HG03064 (cell line): ENCODE measurements around the gene PHOSPHO1.
"Not testable (repeated sequence)": the region's sequence is repeated elsewhere in the genome, so short reads cannot be mapped to it uniquely, and the experiment has no call there.

Experiments used
- ATAC-seq: cut with Tn5 transposase; IDR thresholded peaks from one replicate; pipeline ENCODE4 v1.9.1; 2021; ENCODE audit warnings: low read depth; ENCODE audit not compliant: unreplicated experiment

PHOSPHO1 gene, protein sequence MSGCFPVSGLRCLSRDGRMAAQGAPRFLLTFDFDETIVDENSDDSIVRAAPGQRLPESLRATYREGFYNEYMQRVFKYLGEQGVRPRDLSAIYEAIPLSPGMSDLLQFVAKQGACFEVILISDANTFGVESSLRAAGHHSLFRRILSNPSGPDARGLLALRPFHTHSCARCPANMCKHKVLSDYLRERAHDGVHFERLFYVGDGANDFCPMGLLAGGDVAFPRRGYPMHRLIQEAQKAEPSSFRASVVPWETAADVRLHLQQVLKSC

DNA sequence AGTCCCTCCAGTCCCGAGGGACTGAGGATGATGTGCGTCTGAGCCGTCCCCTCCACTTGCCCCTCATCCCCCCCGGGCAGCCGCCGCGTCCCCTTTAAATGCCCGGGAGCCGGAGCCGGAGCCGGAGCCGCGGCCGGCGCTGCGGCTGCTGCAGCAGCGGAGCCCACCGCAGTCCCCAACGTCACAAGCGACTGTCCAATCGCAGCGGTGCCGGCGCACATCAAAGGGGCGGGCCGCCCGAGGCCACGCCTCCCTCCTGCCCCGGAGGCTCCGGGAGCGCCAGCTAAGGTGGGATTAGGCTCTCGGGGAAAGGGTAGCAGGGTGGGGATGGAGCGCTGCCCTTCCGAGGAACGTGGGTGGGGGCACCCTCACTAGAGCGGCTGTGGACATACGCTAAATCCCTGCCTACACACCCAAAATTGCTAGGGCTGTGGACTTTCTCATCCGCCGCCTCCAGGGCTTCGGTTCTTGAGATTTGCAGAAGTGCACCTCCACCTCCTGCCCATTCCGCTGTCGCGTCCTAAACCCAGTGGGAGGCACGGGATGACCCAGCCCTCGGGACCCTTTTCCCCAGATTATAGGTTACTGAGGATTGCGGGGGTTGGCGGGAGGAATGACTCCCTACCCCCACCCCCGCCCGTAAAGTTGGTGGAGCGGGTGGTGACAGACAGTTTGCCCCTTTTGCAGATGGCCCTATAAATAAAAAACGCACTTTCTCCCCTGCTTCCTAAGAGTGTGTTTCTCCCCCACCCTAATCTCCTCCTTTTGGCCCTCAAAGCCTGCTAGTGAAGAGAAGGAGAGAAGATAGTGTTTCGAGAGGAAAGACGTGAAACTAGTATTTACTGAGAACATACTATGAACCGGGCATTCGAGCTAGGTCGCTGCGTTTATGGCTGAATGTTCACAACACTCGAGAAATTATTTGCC lies at the start of gene PHOSPHO1:
TSS of gene PHOSPHO1 (minus strand) at position 152 of the 927 bp plus-strand sequence. CDS start 4,096 bp downstream, outside the sequence.
- ATAC-seq, result peak; percentile 73

DNA sequence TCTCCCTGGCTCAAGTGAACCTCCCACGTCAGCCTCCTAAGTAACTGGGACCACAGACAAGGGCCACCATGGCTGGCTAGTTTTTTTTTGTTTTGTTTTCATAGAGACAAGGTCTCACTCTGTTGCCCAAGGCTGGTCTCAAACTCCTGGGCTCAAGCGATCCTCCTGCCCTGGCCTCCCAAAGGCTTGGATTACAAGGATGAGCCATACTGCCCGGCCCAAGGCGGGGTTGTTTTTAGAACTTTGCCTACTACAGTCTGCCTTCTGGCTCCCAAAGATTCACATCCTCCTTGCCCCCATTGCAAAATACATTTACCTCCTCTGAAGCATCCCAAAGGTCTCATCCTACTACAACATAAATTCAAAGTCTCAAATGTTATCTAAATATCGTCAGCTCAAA lies 49.5 kb upstream of the PHOSPHO1 start:
- ATAC-seq, result no peak

DNA sequence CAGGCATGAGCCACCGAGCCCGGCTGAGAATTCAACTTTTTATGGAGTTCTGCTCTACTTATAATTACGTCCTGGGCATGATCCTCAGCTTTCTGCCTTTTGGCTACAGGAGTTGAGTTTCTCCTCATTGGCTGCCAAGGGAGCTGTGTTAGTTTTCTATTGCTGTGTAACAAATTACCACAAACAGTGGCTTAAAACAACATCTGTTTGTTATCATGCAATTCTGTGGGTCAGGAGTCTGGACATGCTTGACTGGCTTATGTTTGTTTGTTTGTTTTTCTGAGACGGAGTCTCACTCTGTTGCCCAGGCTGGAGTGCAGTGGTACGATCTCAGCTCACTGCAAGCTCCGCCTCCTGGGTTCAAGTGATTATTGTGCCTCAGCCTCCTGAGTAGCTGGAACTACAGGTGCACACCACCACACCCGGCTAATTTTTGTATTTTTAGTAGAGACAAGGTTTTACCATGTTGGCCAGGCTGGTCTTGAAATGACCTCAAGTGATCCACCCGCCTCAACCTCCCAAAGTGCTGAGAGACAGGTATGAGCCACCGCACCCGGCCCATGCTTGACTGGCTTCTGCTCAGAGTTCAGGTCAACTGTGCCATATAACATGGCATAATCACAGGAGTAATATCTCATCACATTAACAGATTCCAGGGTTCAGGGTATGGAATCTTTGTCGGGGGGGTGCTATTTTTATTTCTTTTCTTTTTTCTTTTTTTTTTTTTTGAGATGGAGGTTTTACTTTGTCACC lies 48.9 kb upstream of the PHOSPHO1 start:
- not testable (repeated sequence) for ATAC-seq

DNA sequence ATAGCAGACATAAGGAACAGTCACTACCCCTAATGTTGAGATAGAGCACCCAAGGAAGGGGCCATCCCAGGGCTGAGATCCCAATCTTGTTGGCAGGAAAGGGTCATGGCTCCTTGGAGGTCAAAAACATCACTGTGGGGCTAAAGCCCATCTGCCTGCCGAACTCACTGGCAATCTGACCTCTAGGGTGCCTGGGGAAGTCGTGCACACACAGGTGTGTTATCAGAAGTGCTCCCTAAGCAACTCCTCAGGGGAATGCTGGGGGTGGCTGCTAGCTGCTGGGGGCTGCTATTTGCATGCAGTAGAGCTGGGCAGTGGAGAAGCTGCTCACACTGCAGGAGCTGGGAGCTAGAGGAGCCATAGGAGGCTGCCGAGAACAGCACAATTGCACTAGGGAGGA lies 47.5 kb upstream of the PHOSPHO1 start:
- no peak for ATAC-seq

DNA sequence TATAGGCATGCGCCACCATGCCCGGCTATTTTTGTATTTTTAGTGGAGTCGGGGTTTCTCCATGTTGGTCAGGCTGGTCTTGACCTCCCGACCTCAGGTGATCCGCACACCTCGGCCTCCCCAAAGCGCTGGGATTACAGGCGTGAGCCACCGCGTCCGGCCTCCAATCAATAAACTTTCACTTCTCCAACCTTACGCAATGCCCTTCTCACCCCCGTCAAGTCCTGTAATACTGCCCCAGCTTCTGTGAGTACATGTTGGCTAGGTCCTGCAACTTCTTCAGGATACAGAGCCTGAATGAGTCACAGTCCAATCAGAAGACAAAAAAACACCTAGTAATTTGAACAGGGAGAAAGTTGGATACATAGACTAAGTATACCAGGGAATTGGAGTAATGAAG lies 47.1 kb upstream of the PHOSPHO1 start:
- no peak for ATAC-seq

DNA sequence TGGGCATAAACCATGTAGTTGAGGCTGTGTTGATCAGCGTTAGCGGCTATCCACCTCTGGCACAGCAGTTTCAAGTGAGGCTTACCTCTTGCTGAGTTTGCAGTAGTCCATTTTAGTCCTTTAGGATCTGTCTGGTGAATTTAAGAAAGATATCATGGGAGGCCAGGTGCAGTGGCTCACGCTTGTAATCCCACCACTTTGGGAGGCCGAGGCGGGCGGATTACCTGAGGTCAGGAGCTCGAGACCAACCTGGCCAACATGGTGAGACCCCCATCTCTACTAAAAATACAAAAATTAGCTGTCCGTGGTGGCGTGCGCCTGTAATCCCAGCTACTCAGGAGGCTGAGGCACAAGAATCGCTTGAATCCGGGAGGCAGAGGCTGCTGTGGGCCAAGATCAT lies 45.4 kb upstream of the PHOSPHO1 start:
- ATAC-seq, result not testable (repeated sequence)

DNA sequence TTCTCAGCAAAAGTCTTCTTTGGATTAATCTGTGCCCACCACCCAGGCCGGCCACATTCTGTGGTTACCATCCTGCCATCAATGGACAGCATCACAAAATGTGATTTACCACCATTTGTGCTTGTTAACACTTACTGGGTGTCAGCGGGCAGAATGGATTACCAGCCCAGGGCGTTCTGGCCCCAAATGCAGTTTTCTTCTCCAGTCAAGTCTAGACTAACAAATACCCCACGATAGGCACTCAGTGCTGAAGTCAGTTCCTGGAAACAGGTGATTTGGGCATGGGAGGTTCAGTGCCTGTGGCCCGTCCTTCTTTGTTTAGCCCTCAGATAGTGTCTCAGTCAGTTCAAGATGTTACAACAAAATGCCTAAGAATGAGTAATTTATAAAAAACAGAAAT lies 38.8 kb upstream of the PHOSPHO1 start:
- no peak for ATAC-seq

DNA sequence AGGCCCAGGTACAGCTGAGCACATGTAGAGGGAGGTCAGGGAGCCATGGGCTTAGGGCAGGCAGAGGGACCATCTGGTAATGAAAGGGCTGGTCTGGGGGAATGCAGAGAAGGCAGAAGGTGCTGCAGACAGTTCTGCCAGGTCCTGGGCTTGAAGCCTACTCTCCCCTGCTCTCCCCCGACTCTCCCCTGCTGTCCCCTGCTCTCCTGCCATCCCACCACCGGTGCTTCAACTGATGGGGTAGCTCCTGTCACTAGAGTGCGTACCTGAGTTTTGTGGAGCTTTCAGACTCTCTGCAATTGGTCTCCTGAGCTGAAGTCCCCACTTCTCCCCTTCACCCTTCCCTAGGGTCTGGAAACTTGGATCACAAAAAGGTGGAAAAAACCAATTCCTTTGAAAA lies 37.3 kb upstream of the PHOSPHO1 start:
- no peak for ATAC-seq

DNA sequence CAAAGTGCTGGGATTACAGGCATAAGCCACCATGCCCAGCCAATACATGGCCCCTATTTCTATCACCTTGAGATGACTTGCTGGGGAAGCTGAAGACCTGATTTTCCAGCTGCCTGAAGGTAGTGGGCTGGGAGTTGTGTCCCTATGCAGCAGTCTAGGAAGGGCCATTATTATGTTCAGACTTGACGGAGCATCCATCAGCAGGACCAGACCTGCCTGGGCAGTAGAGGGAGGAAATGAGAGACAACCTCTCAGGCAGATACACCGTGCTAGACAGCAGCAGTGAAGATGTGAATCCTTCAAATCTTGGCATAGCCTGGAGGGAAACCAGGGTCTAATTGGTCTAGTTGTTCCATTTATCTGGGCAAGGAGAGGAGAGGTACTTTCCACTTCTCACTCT lies 35.6 kb upstream of the PHOSPHO1 start:
- ATAC-seq, result no peak

DNA sequence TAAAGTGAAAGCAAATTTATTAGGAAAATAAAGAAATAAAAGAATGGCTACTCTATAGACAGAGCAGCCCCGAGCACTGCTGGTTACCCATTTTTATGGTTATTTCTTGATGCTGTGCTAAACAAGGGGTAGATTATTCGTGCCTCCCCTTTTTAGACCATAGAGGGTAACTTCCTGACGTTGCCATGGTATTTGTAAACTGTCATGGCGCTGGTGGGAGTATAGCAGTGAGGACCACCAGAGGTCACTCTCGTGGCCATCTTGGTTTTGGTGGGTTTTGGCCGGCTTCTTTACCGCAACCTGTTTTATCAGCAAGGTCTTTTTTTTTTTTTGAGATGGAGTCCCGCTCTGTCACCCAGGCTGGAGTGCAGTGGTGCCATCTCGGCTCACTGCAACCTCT lies 31.0 kb upstream of the PHOSPHO1 start:
- not testable (repeated sequence) for ATAC-seq

DNA sequence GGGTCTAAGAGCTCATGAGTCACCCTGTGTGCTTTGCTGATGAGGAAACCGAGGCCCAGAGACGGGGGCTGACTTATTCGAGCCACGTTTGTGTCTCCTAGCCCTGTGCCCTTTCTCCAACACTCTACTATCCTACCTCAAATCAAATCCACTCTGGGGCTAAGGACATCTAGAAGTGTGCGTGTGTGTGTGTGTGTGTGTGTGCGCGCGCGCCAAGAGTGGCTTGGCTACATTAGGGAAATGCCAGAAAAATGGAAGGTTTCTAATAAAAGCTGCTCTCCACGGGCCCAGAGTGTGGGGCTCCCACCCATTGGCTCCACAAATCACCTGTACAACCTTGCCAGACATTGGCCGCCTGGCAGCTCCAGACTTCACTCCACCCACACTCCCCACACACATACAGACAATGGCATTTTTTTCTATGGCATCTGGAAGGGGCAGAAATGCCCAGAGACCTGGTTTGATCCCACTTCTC lies 30.3 kb upstream of the PHOSPHO1 start:
- no peak for ATAC-seq

DNA sequence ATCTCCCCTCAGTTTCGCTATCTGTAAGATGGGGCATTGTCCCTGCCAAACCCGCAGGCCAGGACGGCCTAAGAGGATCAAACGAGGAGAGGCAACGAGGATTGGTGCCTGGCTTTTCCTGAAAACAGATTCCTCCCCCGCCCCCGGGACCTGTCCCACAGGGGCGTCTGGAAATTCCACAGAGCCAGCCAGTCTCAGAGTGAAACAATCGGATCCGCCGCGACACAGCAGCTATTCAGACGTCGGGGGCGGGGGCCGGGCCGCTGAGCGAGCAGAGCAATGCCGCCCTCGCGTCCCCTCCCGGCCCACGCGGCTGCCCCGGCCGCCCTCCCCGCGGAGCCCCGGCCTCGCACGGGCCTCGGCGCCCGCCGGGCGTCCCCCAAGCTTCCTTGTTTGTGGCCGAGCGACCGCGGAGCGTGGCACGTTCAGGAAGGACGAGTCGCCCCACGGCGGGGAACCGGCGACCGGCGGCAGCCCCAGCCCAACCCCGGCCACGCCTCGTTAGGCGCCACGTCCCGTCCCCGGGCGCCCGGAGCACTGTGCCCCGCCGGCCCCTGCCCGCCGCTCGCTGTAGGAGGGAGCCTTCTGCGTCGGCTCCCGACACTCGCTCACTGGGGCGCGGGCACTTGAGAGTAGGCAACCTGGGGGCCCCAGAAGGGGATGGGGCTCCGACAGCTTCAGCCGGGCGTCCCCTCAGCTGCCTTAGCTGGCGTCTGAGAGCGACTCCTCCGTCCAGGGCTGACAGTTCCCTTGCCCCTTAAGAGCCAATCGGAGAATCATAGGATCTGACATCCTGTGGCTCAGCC lies 29.6 kb upstream of the PHOSPHO1 start:
- ATAC-seq, result no peak

DNA sequence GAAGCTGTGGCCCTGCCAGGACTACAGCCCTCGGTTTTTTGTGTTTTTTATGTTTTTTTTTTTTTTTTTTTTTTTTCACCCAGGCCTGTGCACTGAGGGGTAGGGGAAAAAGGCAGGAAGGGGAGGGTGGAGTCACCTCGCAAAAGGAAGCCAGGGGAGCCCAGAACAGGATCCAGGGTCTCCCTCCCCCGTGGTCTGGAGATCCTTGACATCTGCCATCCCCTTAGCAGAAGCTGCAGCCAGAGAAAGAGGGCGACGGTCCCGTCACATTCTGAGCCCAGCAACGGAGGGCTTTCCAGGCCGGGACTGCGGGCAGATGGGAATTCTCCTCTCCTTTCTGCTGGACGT lies 29.1 kb upstream of the PHOSPHO1 start:
- ATAC-seq, result no peak

DNA sequence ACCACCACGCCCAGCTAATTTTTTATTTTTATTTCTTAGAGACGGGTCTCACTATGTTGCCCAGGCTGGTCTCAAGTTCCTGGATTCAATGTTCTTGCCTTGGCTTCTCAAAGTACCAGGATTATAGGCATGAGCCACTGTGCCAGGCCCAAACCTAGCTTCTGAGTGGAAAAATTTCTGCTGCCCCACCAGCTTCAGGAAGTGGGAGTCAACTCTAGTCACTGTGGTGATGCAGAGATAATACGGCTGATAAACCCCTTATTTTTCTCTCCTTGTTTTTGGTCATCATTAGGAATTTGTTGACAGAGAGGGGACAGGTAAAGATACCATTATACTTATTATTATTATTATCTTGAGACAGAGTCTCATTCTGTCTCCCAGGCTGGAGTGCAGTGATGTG lies 27.8 kb upstream of the PHOSPHO1 start:
- no peak for ATAC-seq

DNA sequence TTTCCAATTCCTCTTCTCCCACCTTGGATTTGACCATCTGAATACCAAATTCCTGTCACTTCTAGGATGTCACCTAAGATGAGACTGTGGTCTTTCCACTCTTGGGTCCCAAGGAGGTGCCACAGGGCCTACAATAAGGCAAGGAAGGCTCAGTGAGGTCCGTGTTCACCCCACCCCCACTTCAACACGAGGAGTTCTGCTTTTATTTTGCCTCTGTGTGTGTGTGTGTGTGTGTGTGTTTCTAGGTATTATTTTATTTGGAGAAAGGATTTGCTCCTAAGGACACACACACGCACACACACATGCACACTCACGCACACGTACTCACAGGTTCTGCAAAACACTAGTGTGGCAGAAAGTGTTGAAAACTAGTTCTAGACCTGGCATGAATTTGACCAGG lies 24.5 kb upstream of the PHOSPHO1 start:
- no peak for ATAC-seq

DNA sequence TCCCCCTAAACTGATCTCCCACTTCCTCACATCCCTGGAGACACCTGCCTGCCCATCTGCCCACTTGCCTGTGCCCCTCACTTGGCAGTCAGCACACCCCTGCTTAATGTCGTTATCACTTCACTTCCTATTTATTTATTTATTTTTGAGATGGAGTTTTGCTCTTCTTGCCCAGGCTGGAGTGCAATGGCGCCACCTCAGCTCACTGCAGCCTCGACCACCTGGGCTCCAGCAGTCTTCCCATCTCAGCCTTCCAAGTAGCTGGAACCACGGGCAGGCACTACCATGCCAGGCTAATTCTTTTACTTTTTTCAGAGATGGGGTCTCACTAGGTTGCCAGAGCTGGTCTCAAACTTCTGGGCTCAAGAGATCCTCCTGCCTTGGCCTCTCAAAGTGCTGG lies 23.5 kb upstream of the PHOSPHO1 start:
- no peak for ATAC-seq

DNA sequence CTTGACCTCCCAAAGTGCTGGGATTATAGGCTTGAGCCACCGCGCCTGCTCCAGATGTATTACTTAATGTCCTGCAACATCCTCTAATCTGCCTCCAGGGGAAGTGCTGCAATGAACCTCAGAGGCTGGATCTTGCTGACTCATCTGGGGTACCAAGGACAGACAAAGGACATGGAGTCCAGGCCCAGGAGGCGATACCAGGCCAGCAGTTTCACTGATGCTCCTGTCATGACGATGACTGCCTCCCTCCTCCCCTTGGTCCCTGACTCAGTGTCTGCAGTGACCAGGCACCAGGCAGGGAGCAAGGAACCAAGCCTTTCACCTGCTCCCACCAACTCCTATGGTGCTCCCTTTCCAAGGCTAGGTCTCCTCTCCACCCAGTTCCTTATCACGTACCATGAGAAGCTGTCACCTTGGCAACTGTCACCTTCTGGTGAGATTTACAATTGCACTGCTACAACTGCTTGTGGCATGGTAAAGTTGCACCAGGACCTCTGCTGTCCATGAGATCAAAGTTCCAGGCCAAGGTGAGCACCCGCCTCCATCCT lies 21.6 kb upstream of the PHOSPHO1 start:
- no peak for ATAC-seq

DNA sequence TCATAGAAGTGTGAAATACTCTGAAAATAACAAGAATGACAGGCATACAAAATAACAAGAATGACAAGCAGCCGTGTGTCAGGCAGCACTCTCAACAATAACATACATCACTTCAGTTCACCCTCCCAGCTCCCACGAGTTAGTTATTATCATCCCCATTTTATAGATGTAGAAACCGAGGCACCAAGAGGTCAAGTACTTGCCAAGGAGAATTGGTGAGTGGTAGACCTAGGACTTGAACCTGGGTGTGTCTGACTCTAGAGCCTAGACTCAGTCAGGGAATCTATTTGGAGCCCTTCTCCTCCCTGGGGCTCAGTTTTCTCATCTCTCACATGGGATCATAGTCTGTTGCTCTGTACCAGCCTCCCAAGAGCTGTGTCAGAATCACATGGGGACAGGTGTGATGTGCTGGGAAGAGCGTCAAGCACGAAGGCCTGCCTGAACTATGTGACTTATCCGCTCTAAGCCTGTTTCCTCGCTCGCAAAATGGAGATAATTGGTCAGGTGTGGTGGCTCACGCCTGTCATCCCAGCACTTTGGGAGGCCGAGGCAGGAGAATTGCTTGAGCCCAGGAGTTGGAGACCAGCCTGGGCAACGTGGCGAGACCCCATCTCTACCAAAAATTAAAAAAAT lies 19.4 kb upstream of the PHOSPHO1 start:
- ATAC-seq, result no peak

DNA sequence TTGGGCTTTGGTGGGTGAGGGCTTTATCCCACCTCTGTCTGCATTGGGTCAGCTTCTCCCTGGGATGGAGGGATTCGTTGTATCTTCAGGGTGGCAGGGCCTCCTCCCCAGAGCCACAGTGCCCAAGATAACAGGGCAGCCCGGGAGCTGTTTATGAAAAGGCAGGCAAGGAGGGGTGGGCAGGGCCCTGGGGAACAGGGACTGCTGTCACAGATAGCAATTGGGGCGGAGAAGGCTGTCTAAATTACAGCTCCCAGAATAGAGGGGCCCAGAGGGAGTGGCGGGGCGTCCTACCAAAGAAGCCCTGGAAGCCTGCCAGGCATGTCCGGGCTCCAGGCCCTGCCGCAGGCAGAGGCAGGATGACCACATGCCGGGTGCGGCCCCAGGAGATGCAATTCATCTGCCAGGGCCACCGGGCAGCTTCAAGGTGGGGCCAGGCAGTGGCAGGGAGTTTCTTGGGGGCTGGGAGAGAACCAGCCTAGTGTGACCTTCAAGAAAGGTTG lies 18.8 kb upstream of the PHOSPHO1 start:
- no peak for ATAC-seq
